Right atrium auricular region (tissue), 2 donors: ENCODE data around the gene CORO7. TPM values are rescaled to one million over a fixed set of nuclear protein-coding genes. Genes with fewer than 3 reads are reported as not detected.

Experiments used
- DNase-seq: peaks from one replicate; pipeline ENCODE4 v3.0.0-alpha.2; 2019; ENCODE audit warnings: low spot score
- H3K27ac ChIP-seq, 2 donors: fragments of 200-600 bp; sonication (generic); 1 replicate in 1 of 2; 2 replicates in 1 of 2; pipeline ENCODE4 v1.5.1; 2016 to 2019
- H3K27me3 ChIP-seq, 2 donors: fragments of 200-600 bp; sonication (generic); one replicate each; pipeline versions ENCODE4 v1.5.1 to v1.6.0; 2017 to 2019
- H3K36me3 ChIP-seq: fragments of 200-600 bp; sonication (generic); one replicate; pipeline ENCODE4 v1.5.1; 2016
- H3K4me1 ChIP-seq, 2 donors: fragments of 200-600 bp; sonication (generic); one replicate each; pipeline versions ENCODE4 v1.5.1 to v1.6.0; 2017 to 2019
- H3K4me3 ChIP-seq, 2 donors: fragments of 200-600 bp; sonication (generic); 1 replicate in 1 of 2; 2 replicates in 1 of 2; pipeline ENCODE4 v1.5.1; 2017 to 2019; ENCODE audit warnings: mild to moderate bottlenecking in 1 of 2, moderate library complexity in 1 of 2
- H3K9me3 ChIP-seq, 2 donors: fragments of 200-600 bp; sonication (generic); one replicate each; pipeline ENCODE4 v1.5.1; 2019
- total RNA-seq, 2 donors: library from RNA; depleted of rRNA; stranded (reverse); fragments of >200 nt; gene quantifications; one replicate each; pipeline ENCODE4 v1.1.0, GENCODE V29; 2016
- TF ChIP-seq, protein P1 (sequence below), 2 donors: fragments of 200-600 bp; sonication (generic); IDR thresholded peaks; one replicate each; pipeline ENCODE4 v1.5.1; 2019; ENCODE audit warnings: antibody characterized with exemption in 2 of 2

The CORO7 gene
- total RNA-seq, 2 donors from 2014 or later = 10.3 TPM

DNA sequence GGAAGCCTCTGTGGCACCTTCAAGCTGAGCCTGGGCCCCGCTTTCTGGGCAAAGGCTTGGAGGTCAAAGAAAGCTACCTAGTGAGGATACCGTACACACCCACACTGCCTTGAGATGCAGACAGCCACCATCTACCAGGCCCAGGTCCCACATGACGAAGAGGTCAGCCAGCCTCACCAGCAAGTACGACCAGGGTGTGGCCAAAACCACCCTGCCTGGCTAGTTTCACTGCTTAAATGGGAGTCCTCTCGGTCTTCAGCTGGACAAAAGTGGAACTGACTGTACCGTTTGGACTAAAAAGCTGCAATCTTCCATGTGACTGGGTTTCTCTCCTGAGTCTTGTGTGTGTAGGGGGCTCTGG lies 23.2 kb downstream of the CORO7 start:
- H3K27me3 ChIP-seq = no peaks in the 10 kb centered on the region
- H3K4me1 ChIP-seq = peaks cover 0 to 23% of the 10 kb centered on the region in 2 donors
- H3K27ac ChIP-seq = peak overlapping the region; percentile 21 to 56
- TF ChIP-seq, protein P1, sequence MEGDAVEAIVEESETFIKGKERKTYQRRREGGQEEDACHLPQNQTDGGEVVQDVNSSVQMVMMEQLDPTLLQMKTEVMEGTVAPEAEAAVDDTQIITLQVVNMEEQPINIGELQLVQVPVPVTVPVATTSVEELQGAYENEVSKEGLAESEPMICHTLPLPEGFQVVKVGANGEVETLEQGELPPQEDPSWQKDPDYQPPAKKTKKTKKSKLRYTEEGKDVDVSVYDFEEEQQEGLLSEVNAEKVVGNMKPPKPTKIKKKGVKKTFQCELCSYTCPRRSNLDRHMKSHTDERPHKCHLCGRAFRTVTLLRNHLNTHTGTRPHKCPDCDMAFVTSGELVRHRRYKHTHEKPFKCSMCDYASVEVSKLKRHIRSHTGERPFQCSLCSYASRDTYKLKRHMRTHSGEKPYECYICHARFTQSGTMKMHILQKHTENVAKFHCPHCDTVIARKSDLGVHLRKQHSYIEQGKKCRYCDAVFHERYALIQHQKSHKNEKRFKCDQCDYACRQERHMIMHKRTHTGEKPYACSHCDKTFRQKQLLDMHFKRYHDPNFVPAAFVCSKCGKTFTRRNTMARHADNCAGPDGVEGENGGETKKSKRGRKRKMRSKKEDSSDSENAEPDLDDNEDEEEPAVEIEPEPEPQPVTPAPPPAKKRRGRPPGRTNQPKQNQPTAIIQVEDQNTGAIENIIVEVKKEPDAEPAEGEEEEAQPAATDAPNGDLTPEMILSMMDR (IDR thresholded peaks at IDR 0.05) = no peak
- no peaks in the 10 kb centered on the region for H3K9me3 ChIP-seq
- H3K36me3 ChIP-seq = peaks cover 8% of the 10 kb centered on the region
- H3K4me3 ChIP-seq = no peak overlapping the region
- no peak for DNase-seq

GRCh38 chr16:4392382-4393239 lies 23.8 kb downstream of the CORO7 start:
- Histone ChIP-seq H3K9me3 (no peaks in the 10 kb centered on the region), H3K27me3 (no peaks in the 10 kb centered on the region), H3K4me1 (peaks cover 0 to 29% of the 10 kb centered on the region in 2 donors), H3K36me3 (peaks cover 8% of the 10 kb centered on the region), H3K27ac (peak overlapping the region; percentile 21 to 56), H3K4me3 (no peak overlapping the region)
- no peak for DNase-seq
- TF ChIP-seq, protein P1 (IDR thresholded peaks at IDR 0.05) = no peak

- no peak overlapping the region for H3K27ac ChIP-seq
- peaks cover 8% of the 10 kb centered on the region for H3K36me3 ChIP-seq
- H3K4me1 ChIP-seq = peaks cover 0 to 38% of the 10 kb centered on the region in 2 donors
These were observed 24.6 kb downstream of the CORO7 start for GRCh38 chr16:4391631-4392381.

DNA sequence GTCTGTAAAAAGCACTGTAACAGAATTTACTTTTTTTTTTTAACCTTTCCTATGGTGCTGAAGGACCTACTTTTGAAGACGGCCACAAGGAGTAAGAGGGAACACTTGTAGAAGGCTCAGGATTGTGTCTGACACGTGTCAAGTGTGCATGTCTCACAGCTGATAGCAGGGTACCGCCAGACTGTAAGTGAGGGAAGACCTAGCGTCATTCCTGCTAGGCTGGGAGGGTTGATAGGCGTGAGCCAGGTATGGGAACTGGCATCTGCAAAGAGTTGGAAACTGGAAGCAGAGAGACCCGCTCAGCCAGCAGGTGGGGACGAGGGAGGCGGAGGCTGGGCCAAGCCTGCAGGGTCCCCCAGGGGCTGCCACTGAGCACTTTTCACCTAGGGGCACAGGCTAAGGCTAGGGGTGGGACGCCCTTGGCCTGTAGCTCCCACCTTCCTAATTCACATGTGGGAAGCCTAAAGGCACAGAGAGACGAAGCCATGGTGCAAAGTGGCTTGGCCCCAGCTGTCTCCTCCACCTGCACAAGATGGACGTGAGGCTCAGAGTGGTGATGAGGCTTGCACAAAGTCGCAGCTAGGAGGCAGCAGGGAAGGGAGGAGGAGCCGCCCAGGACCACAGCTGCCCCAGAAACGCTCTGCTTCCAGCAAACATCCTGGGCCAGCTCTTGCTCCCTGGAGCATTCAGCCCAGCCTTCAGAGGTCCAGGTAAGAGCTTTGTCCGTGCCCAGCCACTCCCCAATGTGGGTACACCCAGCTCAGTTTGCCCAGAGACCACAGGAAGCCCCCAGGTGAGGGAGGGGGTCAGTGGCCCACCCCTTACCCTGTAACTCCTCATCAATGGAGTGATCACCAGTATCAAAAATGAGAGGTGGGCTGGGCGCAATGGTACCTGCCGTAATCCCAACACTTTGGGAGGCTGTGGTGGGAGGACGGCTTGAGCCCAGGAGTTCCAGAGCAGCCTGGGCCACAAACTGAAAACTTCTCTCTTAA lies 25.8 kb downstream of the CORO7 start:
- no peak overlapping the region for H3K4me3 ChIP-seq
- no peak overlapping the region for H3K27ac ChIP-seq
- DNase-seq = no peak
- peaks cover 0 to 50% of the 10 kb centered on the region in 2 donors for H3K4me1 ChIP-seq
- H3K36me3 ChIP-seq = peaks cover 8% of the 10 kb centered on the region
- H3K27me3 ChIP-seq = no peaks in the 10 kb centered on the region
- TF ChIP-seq, protein P1 (IDR thresholded peaks at IDR 0.05) = no peak
- no peaks in the 10 kb centered on the region for H3K9me3 ChIP-seq

More at GRCh38 chr16:4391631-4392381, 24.6 kb downstream of the CORO7 start:
- H3K9me3 ChIP-seq = no peaks in the 10 kb centered on the region
- H3K4me3 ChIP-seq = no peak overlapping the region
- TF ChIP-seq, protein P1 (IDR thresholded peaks at IDR 0.05) = no peak
- DNase-seq = no peak
- H3K27me3 ChIP-seq = no peaks in the 10 kb centered on the region
